Body of pancreas (tissue), 4 donors: Measurements from ENCODE around the gene DEPDC7. TPM values are rescaled to one million over a fixed set of nuclear protein-coding genes. Genes with fewer than 3 reads are reported as not detected.

Source experiments
- ATAC-seq: fragments of 150-250 bp; one replicate; pipeline ENCODE4 v1.9.1; 2016
- DNase-seq, 4 donors: peaks; one replicate each; pipeline ENCODE4 v3.0.0-alpha.2; 2019
- H3K27ac ChIP-seq, 4 donors: fragments of 200-600 bp; sonication (generic); 1 replicate in 3 of 4; 2 replicates in 1 of 4; pipeline versions ENCODE4 v1.5.1 to v1.6.1; 2016 to 2019; ENCODE audit warnings: mild to moderate bottlenecking in 1 of 4, mixed read lengths in 1 of 4, moderate library complexity in 1 of 4
- H3K27me3 ChIP-seq, 2 donors: fragments of 200-600 bp; sonication (generic); one replicate each; pipeline ENCODE4 v1.6.0; 2016; ENCODE audit warnings: mild to moderate bottlenecking in 1 of 2
- H3K36me3 ChIP-seq, 2 donors: fragments of 200-600 bp; sonication (generic); replicated peaks in 1 of 2; 2 replicates each; pipeline ENCODE4 v1.5.1; 2016; ENCODE audit warnings: low read depth in 2 of 2; ENCODE audit not compliant: insufficient read depth in 1 of 2
- H3K4me1 ChIP-seq: fragments of 200-600 bp; sonication (generic); one replicate; pipeline ENCODE4 v1.6.0; 2016
- H3K4me3 ChIP-seq, 2 donors: fragments of 200-600 bp; sonication (generic); 1 replicate in 1 of 2; 2 replicates in 1 of 2; pipeline ENCODE4 v1.5.1; 2016 to 2019
- H3K9me3 ChIP-seq, 3 donors: fragments of 200-600 bp; sonication (generic); 1 replicate in 2 of 3; 2 replicates in 1 of 3; pipeline ENCODE4 v1.5.1; 2016
- POLR2A ChIP-seq, 3 donors: fragments of 450-650 bp; IDR thresholded peaks; one replicate each; pipeline ENCODE4 v1.6.1; 2016; ENCODE audit warnings: antibody characterized with exemption in 3 of 3, mild to moderate bottlenecking in 2 of 3
- WGBS, 2 donors: methylation state at CpG; one replicate each; pipeline ENCODE4 v1.1.5; 2017; 5-methylcytosine and 5-hydroxymethylcytosine counted together
- intact Hi-C: fragments of 100-400 bp; cut with DNase I; formaldehyde crosslinking; loops from one replicate; pipeline ENCODE4 v1.15.1; 2023
- total RNA-seq, 2 donors: library from RNA; depleted of rRNA; stranded (reverse); fragments of >200 nt; gene quantifications; one replicate each; pipeline ENCODE4 v1.1.0, GENCODE V29; 2016
- TF ChIP-seq, protein P1 (sequence below), 7 experiments: fragments of 450-650 bp in 4 of 7; fragments of 200-600 bp in 3 of 7; sonication (generic) in 3 of 7; IDR thresholded peaks; one replicate each; pipeline ENCODE4 v1.5.1; 2016 to 2019; ENCODE audit warnings: antibody characterized with exemption in 7 of 7

The DEPDC7 gene
- total RNA-seq, 2 donors from 2014 or later = 0.99 to 6.0 TPM

DNA sequence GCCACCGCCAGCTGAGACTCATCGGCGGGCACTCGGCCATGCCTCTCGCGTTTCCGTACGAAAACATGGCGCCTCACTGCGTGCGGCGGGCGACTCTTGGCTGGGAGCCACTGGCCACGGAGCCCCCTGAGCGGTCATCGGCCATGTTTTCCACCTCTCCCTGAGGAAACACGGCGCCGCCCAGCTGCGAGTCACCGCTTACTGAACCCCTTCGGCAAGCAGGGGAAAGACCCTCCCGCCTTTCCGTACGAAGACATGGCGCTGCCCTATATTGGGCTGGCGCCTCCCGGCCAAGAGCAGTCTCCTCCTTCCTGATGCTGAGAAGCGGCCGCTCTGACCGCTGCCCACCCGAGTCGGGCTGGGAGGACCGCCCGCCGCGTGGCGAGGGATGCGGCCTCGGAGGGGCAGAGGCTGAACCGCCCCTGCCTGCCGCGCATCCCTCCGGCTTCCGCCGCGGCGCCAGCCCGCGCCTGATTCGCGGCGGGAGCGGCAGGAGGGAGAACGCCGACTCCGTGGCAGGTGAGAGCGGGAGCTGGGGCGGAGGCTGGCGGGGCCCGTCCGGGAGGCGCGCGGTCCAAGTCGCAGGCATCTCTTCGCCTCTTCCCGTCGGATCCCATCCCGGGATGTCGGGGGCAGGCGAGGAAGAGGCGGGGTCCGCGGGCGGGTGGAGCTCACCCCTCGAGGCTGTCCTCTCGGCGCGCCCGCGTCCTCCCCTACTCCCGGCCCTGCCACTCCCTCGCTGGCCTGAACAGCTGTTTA is 23.8 kb downstream of the DEPDC7 start, which contains the start of gene TCP11L1:
TSS of gene TCP11L1 (plus strand) at position 299 of the 759 bp plus-strand sequence. CDS start 4,202 bp downstream, outside the sequence.
- peak; percentile 73 to 96 (median 93) for DNase-seq
- peak; percentile 94 for ATAC-seq
- Histone ChIP-seq H3K4me3 (peak within 1 kb of the TSS; percentile 87 to 100), H3K9me3 (no peaks in the 10 kb centered on the region), H3K27me3 (no peaks in the 10 kb centered on the region), H3K4me1 (peaks cover 17% of the 10 kb centered on the region), H3K36me3 (no peaks in the 10 kb centered on the region), H3K27ac (peak within 1 kb of the TSS; percentile 82 to 99 (median 97))
- TF ChIP-seq, protein P1, sequence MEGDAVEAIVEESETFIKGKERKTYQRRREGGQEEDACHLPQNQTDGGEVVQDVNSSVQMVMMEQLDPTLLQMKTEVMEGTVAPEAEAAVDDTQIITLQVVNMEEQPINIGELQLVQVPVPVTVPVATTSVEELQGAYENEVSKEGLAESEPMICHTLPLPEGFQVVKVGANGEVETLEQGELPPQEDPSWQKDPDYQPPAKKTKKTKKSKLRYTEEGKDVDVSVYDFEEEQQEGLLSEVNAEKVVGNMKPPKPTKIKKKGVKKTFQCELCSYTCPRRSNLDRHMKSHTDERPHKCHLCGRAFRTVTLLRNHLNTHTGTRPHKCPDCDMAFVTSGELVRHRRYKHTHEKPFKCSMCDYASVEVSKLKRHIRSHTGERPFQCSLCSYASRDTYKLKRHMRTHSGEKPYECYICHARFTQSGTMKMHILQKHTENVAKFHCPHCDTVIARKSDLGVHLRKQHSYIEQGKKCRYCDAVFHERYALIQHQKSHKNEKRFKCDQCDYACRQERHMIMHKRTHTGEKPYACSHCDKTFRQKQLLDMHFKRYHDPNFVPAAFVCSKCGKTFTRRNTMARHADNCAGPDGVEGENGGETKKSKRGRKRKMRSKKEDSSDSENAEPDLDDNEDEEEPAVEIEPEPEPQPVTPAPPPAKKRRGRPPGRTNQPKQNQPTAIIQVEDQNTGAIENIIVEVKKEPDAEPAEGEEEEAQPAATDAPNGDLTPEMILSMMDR (IDR thresholded peaks at IDR 0.05) = no peak
- peak; percentile 55 to 79 (median 73) for TF ChIP-seq POLR2A (IDR thresholded peaks at IDR 0.05)
- WGBS, 2 donors = 0% methylated on average over 4 to 84 of the region's 84 CpGs
- intact Hi-C loops = no loop called here

DNA sequence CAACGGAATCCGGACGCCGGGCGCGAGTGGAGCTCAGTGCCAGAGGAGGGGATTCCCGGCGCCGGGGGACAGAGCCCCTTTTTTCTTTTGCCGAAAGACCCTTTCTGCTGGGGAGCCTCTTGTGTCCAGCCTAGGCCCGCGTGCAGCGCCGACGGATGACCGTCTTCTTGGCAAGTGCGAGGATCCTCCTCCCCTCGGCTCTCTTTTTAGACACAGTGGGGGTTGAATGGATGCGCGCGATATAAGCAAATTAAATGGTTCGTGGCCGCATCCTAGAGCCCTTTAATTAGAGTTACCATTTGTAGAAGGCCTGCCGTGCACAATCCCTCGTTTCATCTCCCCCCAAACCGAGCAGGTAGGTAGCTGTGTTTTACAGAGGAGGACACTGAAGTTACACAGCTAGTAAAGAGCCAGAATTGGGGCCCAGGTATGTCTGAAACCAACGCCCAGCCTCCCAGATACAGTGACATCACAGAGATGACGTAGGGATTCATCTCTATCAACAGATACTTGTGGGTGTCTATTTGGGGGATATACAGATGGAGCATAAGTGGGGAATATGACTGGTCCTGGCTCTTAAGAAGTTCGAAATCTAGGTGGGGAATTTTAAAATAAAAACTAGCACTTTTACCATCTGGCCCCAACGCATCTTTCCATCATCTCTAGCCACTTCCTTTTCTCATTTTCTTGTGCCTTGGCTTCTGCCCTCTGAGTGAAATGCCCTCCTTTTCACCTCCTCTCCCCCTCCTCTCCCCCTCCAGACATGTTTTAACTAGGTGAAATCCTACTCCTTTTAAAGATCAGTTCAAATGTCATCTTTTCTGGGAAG is 24.6 kb downstream of the DEPDC7 start:
- Histone ChIP-seq H3K27ac (peak overlapping the region; percentile 82 to 99 (median 97)), H3K36me3 (no peaks in the 10 kb centered on the region), H3K4me3 (peak overlapping the region; percentile 87 to 100), H3K27me3 (no peaks in the 10 kb centered on the region), H3K4me1 (peaks cover 17% of the 10 kb centered on the region), H3K9me3 (no peaks in the 10 kb centered on the region)
- peak; percentile 4 for ATAC-seq
- TF ChIP-seq, protein P1 (IDR thresholded peaks at IDR 0.05) = no peak
- no peak for TF ChIP-seq POLR2A (IDR thresholded peaks at IDR 0.05)
- no peak for DNase-seq
- WGBS, 2 donors = 4 to 6% methylated on average over 26 to 30 of the region's 30 CpGs
- intact Hi-C loops = no loop called here

DNA sequence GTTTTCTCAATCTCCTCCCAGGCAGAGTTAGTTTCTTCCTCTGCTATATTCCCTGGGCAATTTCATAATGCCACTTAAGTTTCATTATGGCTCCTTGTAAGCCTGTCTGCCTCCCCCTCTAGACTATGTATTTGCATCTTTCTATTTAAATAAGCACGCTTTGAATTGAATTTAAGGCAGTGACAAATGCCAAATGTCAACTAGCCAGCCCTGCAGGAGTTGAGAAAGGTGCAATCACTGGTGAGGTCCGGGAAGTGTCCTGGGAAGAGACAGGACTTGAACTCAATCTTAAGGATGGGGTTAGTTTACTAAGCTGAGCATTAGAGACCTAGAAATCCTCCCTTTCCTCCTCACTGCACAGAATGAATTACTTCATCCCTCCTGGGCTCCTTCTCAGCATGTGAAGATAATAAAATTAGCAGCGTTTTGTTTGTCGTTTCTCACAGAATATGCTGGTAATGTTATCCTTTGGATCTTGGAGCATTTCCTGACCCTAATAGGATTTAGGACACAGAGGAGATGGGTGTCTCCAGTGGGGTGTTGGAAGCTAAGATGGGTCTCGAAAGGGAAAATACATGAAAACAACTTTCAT is 25.3 kb downstream of the DEPDC7 start:
- Histone ChIP-seq H3K36me3 (no peaks in the 10 kb centered on the region), H3K4me1 (peaks cover 23% of the 10 kb centered on the region), H3K9me3 (no peaks in the 10 kb centered on the region), H3K27ac (no peak overlapping the region), H3K27me3 (no peaks in the 10 kb centered on the region), H3K4me3 (no peak overlapping the region)
- no peak for TF ChIP-seq POLR2A (IDR thresholded peaks at IDR 0.05)
- TF ChIP-seq, protein P1 (IDR thresholded peaks at IDR 0.05) = no peak
- ATAC-seq = no peak
- intact Hi-C loops = no loop called here
- DNase-seq = no peak
- 56 to 63% methylated on average over 5 of the region's 5 CpGs for WGBS, 2 donors

DNA sequence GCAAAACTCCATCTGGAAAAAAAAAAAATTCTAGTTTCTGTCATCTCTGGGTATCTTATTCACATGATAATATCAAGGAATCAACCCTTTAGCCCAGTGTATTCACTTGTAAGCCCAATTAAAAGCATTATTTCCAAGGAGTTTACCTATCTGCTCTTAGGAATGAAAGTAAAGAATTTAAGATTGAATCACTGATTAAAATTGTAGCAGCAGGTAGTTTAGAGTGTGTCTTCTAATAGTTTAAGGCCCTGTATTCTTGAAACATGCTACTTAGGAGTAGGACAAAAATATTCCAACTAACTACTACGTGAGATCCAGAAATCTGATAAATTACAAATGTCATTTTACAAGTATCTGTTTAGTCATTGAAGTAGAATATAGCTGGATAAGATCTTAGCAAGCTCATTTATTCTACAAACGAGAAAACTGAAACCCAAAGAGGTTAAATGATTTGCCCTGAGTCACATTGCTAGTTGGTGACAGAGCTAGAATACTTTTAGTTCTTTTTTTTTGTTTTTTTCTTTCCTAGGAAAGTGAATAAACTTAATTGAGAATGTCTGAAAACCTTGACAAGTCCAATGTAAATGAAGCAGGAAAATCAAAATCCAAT is 27.6 kb downstream of the DEPDC7 start:
- Histone ChIP-seq H3K9me3 (no peaks in the 10 kb centered on the region), H3K36me3 (no peaks in the 10 kb centered on the region), H3K4me3 (no peak overlapping the region), H3K4me1 (peaks cover 24% of the 10 kb centered on the region), H3K27me3 (no peaks in the 10 kb centered on the region), H3K27ac (no peak overlapping the region)
- ATAC-seq = no peak
- TF ChIP-seq POLR2A (IDR thresholded peaks at IDR 0.05) = no peak
- TF ChIP-seq, protein P1 (IDR thresholded peaks at IDR 0.05) = no peak
- DNase-seq = no peak
- WGBS, 2 donors = 56 to 61% methylated on average over 2 of the region's 2 CpGs
- intact Hi-C loops = no loop called here
